HL-60 (cell line): ENCODE measurements around the gene CNOT10.

Source experiments
- GABPA ChIP-seq: IDR thresholded peaks from 2 replicates; pipeline ENCODE4 v1.6.1; 2012; ENCODE audit warnings: low read depth
- POLR2AphosphoS5 ChIP-seq: IDR thresholded peaks from 2 replicates; pipeline ENCODE4 v1.6.1; 2012; ENCODE audit warnings: low read depth
- REST ChIP-seq: IDR thresholded peaks from 2 replicates; pipeline ENCODE4 v1.6.1; 2012; ENCODE audit warnings: low read depth; ENCODE audit not compliant: insufficient replicate concordance
- SPI1 ChIP-seq: IDR thresholded peaks from 2 replicates; pipeline ENCODE4 v1.6.1; 2012; ENCODE audit warnings: low read depth, mild to moderate bottlenecking, borderline replicate concordance
- TF ChIP-seq, protein P1 (sequence below): IDR thresholded peaks from one replicate; pipeline ENCODE4 v1.5.1; 2011; ENCODE audit warnings: low read length, control low read depth, inconsistent platforms; ENCODE audit not compliant: insufficient read depth

DNA sequence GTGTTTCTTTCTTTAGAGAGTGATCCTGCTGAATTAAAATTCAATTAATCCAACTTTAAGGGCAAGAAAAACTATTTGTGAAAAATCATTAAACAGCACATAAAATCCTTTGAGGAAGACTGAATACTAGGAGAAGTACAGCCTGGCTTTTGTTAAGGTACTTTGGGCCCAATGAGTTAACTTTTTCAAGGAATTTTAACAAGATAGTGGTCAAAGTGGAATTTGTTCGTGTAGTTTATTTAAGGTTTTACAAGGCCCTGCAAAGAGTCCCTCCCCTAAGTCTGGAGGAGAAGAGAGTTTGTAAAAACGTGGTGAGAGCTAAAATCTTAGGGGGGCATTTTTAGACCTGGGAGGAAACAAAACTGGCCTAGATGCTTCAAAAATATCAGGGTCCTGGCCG, 106.8 kb downstream of the CNOT10 start:
- TF ChIP-seq, protein P1, sequence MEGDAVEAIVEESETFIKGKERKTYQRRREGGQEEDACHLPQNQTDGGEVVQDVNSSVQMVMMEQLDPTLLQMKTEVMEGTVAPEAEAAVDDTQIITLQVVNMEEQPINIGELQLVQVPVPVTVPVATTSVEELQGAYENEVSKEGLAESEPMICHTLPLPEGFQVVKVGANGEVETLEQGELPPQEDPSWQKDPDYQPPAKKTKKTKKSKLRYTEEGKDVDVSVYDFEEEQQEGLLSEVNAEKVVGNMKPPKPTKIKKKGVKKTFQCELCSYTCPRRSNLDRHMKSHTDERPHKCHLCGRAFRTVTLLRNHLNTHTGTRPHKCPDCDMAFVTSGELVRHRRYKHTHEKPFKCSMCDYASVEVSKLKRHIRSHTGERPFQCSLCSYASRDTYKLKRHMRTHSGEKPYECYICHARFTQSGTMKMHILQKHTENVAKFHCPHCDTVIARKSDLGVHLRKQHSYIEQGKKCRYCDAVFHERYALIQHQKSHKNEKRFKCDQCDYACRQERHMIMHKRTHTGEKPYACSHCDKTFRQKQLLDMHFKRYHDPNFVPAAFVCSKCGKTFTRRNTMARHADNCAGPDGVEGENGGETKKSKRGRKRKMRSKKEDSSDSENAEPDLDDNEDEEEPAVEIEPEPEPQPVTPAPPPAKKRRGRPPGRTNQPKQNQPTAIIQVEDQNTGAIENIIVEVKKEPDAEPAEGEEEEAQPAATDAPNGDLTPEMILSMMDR = no peak
- no peak for TF ChIP-seq SPI1
- no peak for TF ChIP-seq POLR2AphosphoS5
- no peak for TF ChIP-seq REST
- TF ChIP-seq GABPA = no peak
